Type B pancreatic cell (in vitro differentiated cells): ENCODE data around the gene SMOC2. TPM values are rescaled to one million over a fixed set of nuclear protein-coding genes. Genes with fewer than 3 reads are reported as not detected.

Experiments used
- DNase-seq: peaks from one replicate; pipeline ENCODE4 v3.0.0; 2021; ENCODE audit warnings: mixed read lengths; ENCODE audit not compliant: unreplicated experiment; ENCODE audit errors: extremely low spot score
- H3K27ac Mint-ChIP-seq: 2 replicates; pipeline ENCODE4 v1.8.0; 2021; ENCODE audit warnings: mild to moderate bottlenecking, mixed read lengths
- H3K27me3 Mint-ChIP-seq: 2 replicates; pipeline ENCODE4 v1.8.0; 2021; ENCODE audit warnings: mixed read lengths
- H3K36me3 Mint-ChIP-seq: 2 replicates; pipeline ENCODE4 v1.8.0; 2021; ENCODE audit warnings: mixed read lengths
- H3K4me1 Mint-ChIP-seq: one replicate; pipeline ENCODE4 v1.8.0; 2021; ENCODE audit warnings: mixed read lengths; ENCODE audit not compliant: unreplicated experiment
- H3K4me3 Mint-ChIP-seq: 2 replicates; pipeline ENCODE4 v1.8.0; 2021; ENCODE audit warnings: mild to moderate bottlenecking, mixed read lengths
- H3K9me3 Mint-ChIP-seq: 2 replicates; pipeline ENCODE4 v1.8.0; 2021; ENCODE audit warnings: mixed read lengths
- CTCF ChIP-seq: fragments of 200-600 bp; sonication (generic); conservative IDR thresholded peaks from 2 replicates; pipeline ENCODE4 v1.5.0; 2021; ENCODE audit warnings: antibody characterized with exemption, mild to moderate bottlenecking
- long read RNA-seq: library from polyadenylated mRNA; unstranded; transcript quantifications from one replicate; pipeline ENCODE4 v2.0.0, GENCODE V29; 2020
- total RNA-seq: library from RNA; stranded (reverse); gene quantifications from 2 replicates; pipeline ENCODE4 v1.2.1, GENCODE V29; 2021; ENCODE audit warnings: low replicate concordance

Gene SMOC2
- 4.2 and 18.9 TPM in 2 replicates for total RNA-seq
- long read RNA-seq, partial matches to known transcripts = 3 of 10 reads
- long read RNA-seq, other reads (novel, unspliced or antisense) = 6 of 10 reads

GRCh38 chr6:168440520-168441433 lies at the start of gene SMOC2:
Gene SMOC2, plus strand, starts transcription at chr6:168441184. Its CDS starts 187 bp downstream, at chr6:168441371.
- Mint-ChIP-seq H3K27me3 (peaks cover 76% of the 10 kb centered on the region), H3K4me3 (peak within 1 kb of the TSS; percentile 83), H3K4me1 (peaks cover 24% of the 10 kb centered on the region), H3K27ac (no peak within 1 kb of the TSS), H3K9me3 (peaks cover 3% of the 10 kb centered on the region), H3K36me3 (no peaks in the 10 kb centered on the region)
- DNase-seq = no peak
- TF ChIP-seq CTCF = no peak

GRCh38 chr6:168393126-168393870 lies 47.7 kb upstream of the SMOC2 start:
- Mint-ChIP-seq H3K36me3 (peaks cover 4% of the 10 kb centered on the region), H3K27me3 (peaks cover 8% of the 10 kb centered on the region), H3K4me1 (peaks cover 21% of the 10 kb centered on the region), H3K9me3 (no peaks in the 10 kb centered on the region), H3K27ac (no peak overlapping the region), H3K4me3 (no peak overlapping the region)
- no peak for TF ChIP-seq CTCF
- no peak for DNase-seq

GRCh38 chr6:168394606-168395005 lies 46.4 kb upstream of the SMOC2 start:
- H3K27me3 Mint-ChIP-seq = peaks cover 7% of the 10 kb centered on the region
- peaks cover 17% of the 10 kb centered on the region for H3K4me1 Mint-ChIP-seq
- H3K9me3 Mint-ChIP-seq = peaks cover 5% of the 10 kb centered on the region
- peaks cover 4% of the 10 kb centered on the region for H3K36me3 Mint-ChIP-seq
- TF ChIP-seq CTCF = no peak
- no peak for DNase-seq
- no peak overlapping the region for H3K4me3 Mint-ChIP-seq
- H3K27ac Mint-ChIP-seq = no peak overlapping the region

GRCh38 chr6:168395983-168396382 lies 45.0 kb upstream of the SMOC2 start:
- Mint-ChIP-seq H3K9me3 (peaks cover 5% of the 10 kb centered on the region), H3K4me1 (peaks cover 7% of the 10 kb centered on the region), H3K27me3 (peaks cover 13% of the 10 kb centered on the region), H3K36me3 (peaks cover 4% of the 10 kb centered on the region), H3K27ac (no peak overlapping the region), H3K4me3 (no peak overlapping the region)
- TF ChIP-seq CTCF = no peak
- no peak for DNase-seq

GRCh38 chr6:168396561-168396960 lies 44.4 kb upstream of the SMOC2 start:
- no peak for TF ChIP-seq CTCF
- Mint-ChIP-seq H3K9me3 (peaks cover 5% of the 10 kb centered on the region), H3K4me3 (no peak overlapping the region), H3K4me1 (peaks cover 7% of the 10 kb centered on the region), H3K27me3 (peaks cover 13% of the 10 kb centered on the region), H3K27ac (no peak overlapping the region), H3K36me3 (peaks cover 4% of the 10 kb centered on the region)
- DNase-seq = no peak
